HG02571 (cell line): ENCODE data around the gene MBL2.
A peak's percentile ranks its signal among the peaks of the same experiment; 100 is the strongest.

Source experiments
- ATAC-seq: cut with Tn5 transposase; IDR thresholded peaks from one replicate; pipeline ENCODE4 v1.9.1; 2021; ENCODE audit warnings: mild to moderate bottlenecking, moderate library complexity; ENCODE audit not compliant: unreplicated experiment

Gene MBL2

DNA sequence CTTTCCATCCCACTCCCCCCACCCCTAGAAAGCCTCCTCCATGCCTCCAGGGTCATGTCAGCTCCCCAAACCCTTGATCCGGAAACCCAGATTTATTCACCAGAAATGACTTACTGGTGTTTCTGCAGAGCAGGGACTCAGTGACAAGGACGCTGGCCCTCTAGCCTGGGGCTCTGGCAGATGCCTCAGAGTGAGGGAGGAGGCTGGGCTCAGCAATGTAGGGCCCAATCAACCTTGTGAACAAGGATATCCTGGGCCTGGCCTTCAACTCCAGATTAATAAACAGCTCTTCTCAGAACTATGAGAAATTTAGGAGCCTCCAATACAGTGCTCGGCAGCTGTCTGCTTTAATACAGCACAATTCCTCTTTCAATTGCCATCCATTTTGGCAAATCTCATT, at the start of gene MBL2:
Gene MBL2, minus strand, starts transcription at position 162 of the 400 bp plus-strand sequence. CDS start 1,149 bp downstream, outside the sequence.
- ATAC-seq: no peak

GRCh38 chr10:52820309-52820708, 47.7 kb upstream of the MBL2 start:
- ATAC-seq: no peak

GRCh38 chr10:52818019-52818418, 45.4 kb upstream of the MBL2 start:
- peak; percentile 91 for ATAC-seq

DNA sequence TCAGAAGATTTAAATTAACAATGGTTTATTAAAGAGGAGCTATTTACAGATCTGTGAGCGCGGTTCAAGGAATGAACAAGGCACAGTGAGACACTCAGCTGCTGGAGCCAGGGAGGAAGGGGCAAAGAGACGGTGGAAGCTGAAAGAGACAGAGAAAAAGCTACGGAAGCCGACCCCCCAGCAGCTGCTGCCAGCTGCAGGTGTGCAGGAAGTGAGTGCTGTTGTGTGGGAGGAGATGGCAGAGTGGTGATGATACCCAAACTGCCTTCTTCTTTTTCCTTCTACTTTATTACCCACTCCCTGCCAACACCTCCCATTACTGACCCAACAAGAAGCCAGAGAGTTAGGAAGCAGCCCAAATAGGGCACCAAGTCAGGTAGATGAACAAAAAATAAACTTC, 41.9 kb upstream of the MBL2 start:
- peak; percentile 49 for ATAC-seq

DNA sequence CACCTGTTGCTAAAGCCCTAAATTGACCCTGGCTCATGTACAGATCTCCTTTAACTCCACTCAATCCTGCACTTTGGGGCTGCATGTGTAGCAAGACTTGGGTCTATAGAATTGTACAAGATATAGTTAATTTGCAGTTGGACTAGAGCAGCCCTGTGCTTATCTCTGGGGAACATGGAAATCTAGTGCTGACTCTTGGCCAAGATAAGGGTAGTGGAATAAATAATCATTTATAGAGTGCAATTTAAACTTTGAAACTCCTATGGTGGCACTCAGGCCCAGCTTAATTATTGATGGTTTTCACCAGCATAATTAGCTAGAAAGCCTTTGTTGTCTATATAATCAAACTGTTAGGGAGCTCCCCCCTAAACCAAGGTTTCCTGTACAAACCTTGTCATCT, 39.2 kb upstream of the MBL2 start:
- ATAC-seq: no peak

- no peak for ATAC-seq
These were observed 38.2 kb upstream of the MBL2 start for GRCh38 chr10:52810761-52811160.

DNA sequence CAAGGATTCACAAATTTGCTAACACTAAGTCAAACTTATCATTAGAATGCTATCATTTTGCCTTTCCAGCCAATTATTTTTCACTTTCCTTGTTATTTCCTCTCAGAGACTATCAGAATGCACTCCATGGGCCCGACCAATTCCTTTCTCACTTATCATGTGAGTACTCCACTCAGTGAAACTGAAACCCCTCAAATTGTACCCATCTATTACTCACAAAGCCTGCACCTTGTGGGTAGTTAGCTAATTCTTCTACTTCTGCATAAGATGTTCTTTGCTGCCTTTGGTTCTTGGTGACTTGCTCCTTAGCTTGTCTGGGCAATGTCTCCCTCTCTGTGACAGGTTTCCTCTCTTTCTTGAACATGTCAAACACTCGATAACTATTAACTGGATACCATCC, 35.2 kb upstream of the MBL2 start:
- ATAC-seq: no peak

DNA sequence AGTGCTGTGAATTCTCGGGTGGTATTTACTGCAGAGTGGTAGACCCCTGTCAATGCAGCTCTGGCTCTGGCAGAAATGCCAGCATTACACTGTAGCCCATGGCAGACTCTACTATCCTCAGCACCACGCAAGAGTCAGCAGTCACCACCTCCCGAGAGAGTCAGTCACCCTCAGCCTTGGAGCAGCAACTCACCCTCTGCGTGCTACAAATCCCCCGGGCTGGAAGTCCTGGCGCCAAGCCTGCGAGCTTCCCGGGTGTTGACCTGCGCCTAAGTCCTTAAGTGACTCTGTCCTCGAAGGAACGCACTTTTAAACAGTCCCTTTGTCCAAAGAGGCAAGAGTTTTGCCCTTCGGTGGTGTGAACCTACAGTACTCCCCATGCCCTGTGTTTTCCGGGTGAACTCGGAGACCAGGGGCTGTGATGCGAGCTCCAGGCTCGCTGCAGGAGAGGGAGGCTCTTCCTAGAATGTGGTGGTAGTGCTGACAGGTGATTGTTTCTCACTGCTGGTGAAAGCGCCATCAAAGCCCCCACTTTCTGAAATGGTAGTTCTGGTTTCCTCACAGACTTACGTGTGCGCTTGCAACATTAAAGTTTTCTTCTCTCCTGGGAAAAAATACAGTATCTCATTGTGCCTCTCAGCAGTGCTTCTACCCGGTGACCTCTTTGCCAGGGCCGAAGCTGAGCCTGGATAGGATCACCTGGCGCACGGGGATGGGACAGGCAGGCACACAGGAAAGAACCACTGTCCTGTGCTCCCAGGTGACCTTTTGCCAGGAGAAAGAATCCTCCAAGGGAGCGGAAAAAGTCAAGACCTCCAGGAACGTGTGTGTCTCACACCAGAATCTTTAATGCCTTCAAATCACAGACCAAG, 33.1 kb upstream of the MBL2 start:
- ATAC-seq: no peak

- no peak for ATAC-seq
These were observed 29.4 kb upstream of the MBL2 start for GRCh38 chr10:52801947-52802346.

DNA sequence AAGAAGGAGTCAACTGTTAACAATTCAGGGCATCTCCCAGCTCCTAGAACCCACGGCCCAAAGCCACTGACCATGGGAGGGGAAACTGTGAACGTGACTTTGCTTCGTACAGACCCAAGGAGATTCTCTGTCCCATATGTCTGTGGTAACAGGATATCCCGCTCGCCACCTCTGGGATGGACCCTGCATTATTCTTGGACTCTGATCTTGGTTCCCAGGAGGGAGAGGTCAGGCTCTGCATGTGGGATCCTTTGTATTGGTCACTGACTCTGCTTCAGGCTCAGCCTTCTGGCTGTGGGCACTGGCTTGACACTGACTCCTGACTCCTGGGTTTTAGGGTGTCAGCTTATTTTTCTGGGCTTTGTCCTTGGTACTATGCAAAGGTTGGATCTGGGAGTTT, 13.5 kb upstream of the MBL2 start:
- no peak for ATAC-seq

DNA sequence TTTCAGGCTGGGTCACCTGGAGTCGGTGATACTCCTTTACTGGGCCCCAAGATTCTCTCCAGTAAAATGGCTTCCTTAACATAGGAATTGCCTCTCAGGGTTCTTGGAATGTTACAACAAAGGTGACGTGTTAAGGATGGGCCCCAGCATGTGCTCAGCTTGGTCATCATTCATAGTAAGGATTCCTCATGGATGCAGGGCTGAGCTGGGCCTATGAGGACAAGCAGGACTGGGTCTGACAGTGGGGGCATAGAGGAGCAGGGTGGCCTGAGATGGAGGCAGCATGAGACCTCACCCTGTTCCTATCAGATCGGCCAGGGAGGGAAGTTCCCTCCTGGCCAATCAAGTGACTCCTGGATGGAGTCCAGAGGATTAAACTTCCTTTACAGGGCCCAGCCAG, 12.8 kb upstream of the MBL2 start:
- no peak for ATAC-seq

- ATAC-seq: no peak
These were observed 11.1 kb upstream of the MBL2 start for GRCh38 chr10:52783726-52784125.

GRCh38 chr10:52782554-52782953, 10.0 kb upstream of the MBL2 start:
- no peak for ATAC-seq

DNA sequence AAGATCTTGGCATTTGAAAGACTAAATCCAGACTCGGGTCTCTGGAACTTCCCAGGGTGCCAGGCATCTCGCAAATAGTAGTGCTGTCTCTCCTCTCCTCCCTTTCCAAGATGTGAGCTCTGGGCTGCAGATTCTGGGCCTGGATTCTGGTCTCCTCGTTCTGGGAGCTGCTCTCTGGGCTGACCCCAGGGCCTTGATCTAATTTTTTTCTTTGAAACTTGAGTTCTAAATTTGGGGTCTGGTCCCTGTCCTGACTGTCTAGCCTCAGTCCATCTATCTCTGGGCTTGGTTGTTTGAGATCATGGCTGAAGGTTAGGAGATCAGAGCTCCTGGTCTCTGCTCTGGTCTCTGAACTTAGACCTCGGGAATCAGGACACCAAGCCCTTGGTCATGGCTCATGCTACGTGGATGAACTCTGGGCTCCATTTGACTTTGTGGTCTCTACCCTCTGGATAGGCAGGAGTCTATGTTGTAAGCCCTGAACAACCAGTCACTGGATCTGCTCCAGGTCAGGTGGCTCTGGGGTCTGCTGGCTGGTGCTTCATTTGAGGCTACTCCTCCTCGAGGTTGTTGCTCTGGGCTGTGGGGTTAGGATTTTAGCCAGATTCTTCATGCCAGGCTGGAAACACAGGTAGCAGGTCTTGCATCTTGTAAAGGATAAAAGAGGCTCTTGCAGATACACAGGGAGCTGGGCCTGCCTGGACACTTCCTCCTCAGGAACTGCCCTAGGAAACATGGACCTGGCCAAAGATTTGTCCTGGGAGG, 8.0 kb upstream of the MBL2 start:
- ATAC-seq: peak; percentile 12

- peak; percentile 96 for ATAC-seq
These were observed 7.2 kb upstream of the MBL2 start for GRCh38 chr10:52779541-52780390.

DNA sequence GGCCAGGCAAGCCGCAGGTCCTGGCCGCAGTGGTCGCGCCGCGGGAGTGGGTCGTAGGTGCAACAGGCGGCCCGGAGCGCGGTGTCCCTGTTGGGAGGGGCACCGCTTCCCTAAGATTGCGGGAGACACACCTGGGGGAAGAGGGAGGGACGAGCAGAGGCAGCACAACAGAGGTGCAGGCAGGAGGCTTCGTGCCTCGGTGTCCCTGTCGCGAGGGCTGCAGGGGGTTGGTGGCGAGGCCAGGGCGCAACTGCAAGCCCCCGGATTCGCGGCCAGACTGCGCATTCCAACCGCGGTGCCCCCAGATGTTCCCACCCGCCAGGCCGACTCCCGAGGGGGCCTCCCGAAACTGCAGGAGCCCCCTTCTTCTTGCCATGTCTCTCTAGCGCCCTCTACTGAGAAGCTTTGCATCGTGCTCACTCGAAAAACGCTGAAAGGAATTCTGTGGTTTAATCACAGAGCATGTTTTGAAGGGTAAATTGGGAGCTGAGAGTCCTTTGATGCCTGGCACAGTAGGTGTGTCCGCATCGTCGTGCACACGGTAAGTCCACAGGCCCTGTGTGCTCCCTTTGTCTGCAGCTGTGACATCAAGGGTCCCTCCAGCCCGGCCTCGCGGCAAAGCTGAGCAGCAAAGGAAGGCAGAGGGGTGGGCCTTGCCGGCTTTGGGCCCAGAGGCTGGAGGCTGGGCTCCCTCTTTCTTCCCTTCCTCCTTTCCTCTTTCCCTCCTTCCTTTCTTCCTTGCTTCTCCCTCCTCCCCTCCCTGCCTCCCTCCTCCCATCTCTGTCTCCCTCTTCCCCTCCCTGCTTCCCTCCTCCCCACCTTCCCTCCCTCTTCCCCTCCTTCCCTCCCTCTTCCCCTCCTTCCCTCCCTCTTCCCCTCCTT, 6.2 kb upstream of the MBL2 start:
- no peak for ATAC-seq

DNA sequence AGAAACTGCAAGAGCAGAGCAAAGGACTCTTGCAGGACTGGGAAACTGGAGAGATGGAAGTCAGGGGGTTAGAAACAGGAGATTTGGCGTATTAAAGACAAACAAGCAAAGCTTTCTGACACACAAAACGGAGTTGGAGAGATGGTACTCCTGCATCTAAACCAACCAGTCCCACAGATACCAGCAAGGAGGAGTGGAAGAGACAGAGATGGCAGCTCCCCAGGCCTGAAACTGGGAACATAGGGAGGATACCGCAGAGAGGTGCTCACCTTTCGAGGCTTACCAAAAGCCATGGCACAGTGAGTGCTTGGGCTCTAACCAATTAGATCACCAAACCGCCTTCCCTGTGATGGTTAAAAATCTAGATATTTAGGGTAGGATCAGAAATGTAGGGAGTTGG, 4.8 kb upstream of the MBL2 start:
- ATAC-seq: no peak

DNA sequence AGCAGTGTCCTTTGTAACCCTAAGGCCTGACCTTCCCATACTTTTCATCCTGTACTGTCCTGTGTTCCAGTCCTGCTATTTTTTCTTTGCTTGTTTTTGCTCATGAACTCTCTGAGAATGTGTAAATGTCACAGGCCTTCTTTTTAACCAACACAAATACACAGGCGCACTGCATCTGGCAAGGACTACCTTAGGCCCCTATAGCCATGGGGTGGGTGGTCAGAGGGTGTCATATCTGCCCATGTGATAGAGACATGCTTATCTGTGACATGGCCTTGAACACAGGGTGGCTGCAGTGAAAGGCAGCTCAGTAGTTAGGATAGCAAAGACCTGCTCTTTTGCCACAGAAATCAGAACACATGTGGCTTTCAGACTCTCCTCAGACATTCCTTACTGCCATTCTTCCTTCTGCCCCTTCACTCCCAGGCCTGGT, 3.9 kb upstream of the MBL2 start:
- no peak for ATAC-seq

DNA sequence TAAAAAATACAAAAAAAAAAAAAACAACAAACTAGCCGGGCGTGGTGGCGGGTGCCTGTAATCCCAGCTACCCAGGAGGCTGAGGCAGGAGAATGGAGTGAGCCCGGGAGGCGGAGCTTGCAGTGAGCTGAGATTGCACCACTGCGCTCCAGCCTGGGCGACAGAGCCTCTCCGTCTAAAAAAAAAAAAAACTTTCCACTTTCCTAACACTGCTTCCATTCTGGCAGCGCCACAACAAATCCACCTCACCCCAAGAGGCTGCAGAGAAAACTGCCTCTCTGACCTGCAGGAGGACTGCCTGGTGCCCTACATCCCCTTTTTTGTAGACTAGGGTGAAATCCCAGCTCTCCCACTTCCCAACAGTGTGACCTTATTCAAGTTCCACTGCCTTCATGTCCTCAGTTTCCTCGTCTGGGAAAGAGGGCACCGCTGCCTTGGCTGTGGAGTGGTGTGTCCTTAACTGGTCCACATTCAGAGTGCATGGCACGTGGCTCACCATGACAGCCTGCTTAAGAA, 2.6 kb upstream of the MBL2 start:
- ATAC-seq: no peak

GRCh38 chr10:52774600-52775106, 2.1 kb upstream of the MBL2 start:
- no peak for ATAC-seq
